Fibroblast of gingiva (primary cell): Measurements from ENCODE around the gene CD276.
"Not testable (repeated sequence)": the region's sequence is repeated elsewhere in the genome, so short reads cannot be mapped to it uniquely, and the experiment has no call there.

Source experiments
- DNase-seq: peaks from one replicate; pipeline ENCODE4 v3.0.0-alpha.2; 2011; ENCODE audit warnings: low read depth

Gene CD276

GRCh38 chr15:73684581-73685455, 635 bp downstream of the CD276 start:
- peak; percentile 75 for DNase-seq

GRCh38 chr15:73685981-73686380, 1.8 kb downstream of the CD276 start:
- no peak for DNase-seq

GRCh38 chr15:73686781-73687256, 2.6 kb downstream of the CD276 start:
- peak; percentile 75 for DNase-seq

GRCh38 chr15:73687351-73687750, 3.2 kb downstream of the CD276 start:
- no peak for DNase-seq

GRCh38 chr15:73688455-73688854, 4.3 kb downstream of the CD276 start:
- DNase-seq: peak; percentile 22

GRCh38 chr15:73691396-73691795, 7.2 kb downstream of the CD276 start:
- DNase-seq: peak; percentile 68

- DNase-seq: peak; percentile 63
Measured at GRCh38 chr15:73694419-73694818, 10.2 kb downstream of the CD276 start.

- no peak for DNase-seq
Measured at GRCh38 chr15:73695773-73696640, 11.8 kb downstream of the CD276 start.

GRCh38 chr15:73696641-73697001, 12.4 kb downstream of the CD276 start:
- DNase-seq: no peak

- peak; percentile 88 for DNase-seq
Measured at GRCh38 chr15:73697033-73697467, 12.9 kb downstream of the CD276 start.

- DNase-seq: no peak
Measured at GRCh38 chr15:73699249-73700040, 15.3 kb downstream of the CD276 start.

GRCh38 chr15:73700041-73700842, 16.1 kb downstream of the CD276 start:
- DNase-seq: peak; percentile 71

- not testable (repeated sequence) for DNase-seq
Measured at GRCh38 chr15:73702311-73703239, 18.4 kb downstream of the CD276 start.

- DNase-seq: not testable (repeated sequence)
Measured at GRCh38 chr15:73703601-73704000, 19.4 kb downstream of the CD276 start.

- DNase-seq: not testable (repeated sequence)
Measured at GRCh38 chr15:73704142-73704868, 20.1 kb downstream of the CD276 start.

GRCh38 chr15:73704869-73705645, 20.9 kb downstream of the CD276 start:
- peak; percentile 21 for DNase-seq

GRCh38 chr15:73708691-73709090, 24.5 kb downstream of the CD276 start:
- no peak for DNase-seq

GRCh38 chr15:73709241-73709640, 25.1 kb downstream of the CD276 start:
- DNase-seq: no peak
